Choroid plexus epithelial cell (primary cell): ENCODE measurements around the gene UNC13B.

Experiments used
- DNase-seq: peaks from one replicate; pipeline ENCODE4 v3.0.0-alpha.2; 2010; ENCODE audit warnings: low read depth
- H3K4me3 ChIP-seq: 2 replicates; pipeline ENCODE4 v1.5.1; 2011; ENCODE audit warnings: low read depth, mild to moderate bottlenecking, control low read depth, low read length, moderate library complexity
- CTCF ChIP-seq: conservative IDR thresholded peaks from 2 replicates; pipeline ENCODE4 v1.5.1; 2011; ENCODE audit warnings: low read depth, mild to moderate bottlenecking, control low read depth, inconsistent platforms, low read length, moderate library complexity

Gene UNC13B

DNA sequence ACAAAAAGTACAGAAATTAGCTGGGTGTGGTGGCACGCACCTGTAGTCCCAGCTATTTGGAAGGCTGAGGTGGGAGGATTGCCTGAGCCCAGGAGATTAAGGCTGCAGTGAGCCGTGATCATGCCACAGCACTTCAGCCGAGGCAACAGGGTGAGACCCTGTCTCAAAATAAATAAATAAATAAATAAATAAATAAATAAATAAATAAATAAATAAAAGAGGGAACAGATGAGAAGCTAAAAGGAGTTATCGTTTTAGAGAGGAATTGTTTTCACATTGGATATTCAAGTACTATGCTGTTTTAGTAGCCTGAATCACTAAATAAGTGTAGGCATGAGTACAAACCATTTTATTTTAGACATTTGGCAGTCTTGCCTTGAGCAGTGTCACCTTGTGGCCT is 151.7 kb downstream of the UNC13B start:
- no peak overlapping the region for H3K4me3 ChIP-seq
- TF ChIP-seq CTCF = no peak
- no peak for DNase-seq

- TF ChIP-seq CTCF = no peak
- H3K4me3 ChIP-seq = no peak overlapping the region
- DNase-seq = no peak
Measured at GRCh38 chr9:35313916-35314315, 152.1 kb downstream of the UNC13B start.

DNA sequence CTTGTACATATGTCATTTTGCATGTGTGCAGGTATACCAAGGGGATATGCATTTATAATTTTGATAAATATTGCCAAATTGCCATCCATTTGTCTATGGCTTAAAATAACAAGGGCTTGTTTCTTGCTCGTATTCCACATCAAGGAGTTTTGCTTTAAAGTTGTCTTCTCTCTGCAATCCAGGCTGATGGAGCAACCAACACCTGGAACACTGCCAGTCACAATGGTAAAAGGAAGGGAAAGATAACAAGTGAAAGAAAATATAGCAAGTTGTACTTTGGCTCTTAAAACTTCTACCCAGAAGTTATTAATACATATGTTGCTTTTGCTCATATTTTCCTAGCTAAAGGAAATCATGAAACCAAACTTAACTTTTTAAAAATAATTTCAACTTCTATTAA is 156.9 kb downstream of the UNC13B start:
- TF ChIP-seq CTCF = no peak
- no peak overlapping the region for H3K4me3 ChIP-seq
- peak; percentile 80 for DNase-seq

GRCh38 chr9:35322075-35322885 is 160.5 kb downstream of the UNC13B start:
- DNase-seq = no peak
- no peak overlapping the region for H3K4me3 ChIP-seq
- TF ChIP-seq CTCF = no peak

GRCh38 chr9:35324966-35325365 is 163.2 kb downstream of the UNC13B start:
- H3K4me3 ChIP-seq = no peak overlapping the region
- DNase-seq = no peak
- TF ChIP-seq CTCF = no peak

DNA sequence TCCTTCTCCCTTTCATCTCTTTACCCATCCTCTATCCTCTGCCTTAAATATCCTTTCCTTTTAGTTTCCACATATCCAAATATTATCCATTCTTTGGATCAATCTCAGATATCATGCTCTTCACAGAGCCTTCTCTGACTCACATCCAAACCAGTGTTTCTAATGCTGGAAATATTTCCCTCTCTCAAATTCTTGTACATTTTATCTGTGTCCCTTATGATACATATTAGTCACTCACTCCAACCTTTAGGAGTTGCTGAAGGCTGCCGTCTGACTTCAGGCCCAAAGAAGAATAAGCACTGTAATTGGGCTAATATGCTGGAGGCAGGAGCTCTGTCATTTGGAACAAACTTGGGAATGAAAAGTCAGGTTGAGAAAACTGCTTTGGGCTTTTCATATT is 171.7 kb downstream of the UNC13B start:
- TF ChIP-seq CTCF = no peak
- DNase-seq = peak; percentile 79
- H3K4me3 ChIP-seq = no peak overlapping the region

DNA sequence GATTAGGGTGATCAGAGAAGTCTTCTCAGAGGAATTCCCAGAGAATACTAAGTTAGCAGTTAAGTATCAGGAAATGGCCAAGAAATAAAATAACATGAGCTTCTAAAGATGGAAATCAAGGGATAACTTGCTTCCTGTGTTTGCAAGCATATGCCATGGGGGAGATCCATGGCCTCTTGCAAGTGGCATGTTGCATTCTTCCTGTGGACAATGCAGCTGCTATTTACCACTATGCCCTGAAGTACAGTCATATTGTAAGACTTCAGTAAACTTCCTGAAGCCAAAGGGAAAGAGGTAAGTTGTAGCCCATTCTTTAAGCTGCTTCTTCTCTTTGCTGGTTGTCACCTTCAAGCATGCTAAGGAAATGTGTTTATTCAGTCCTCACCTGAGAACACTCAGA is 173.4 kb downstream of the UNC13B start:
- TF ChIP-seq CTCF = no peak
- H3K4me3 ChIP-seq = no peak overlapping the region
- DNase-seq = peak; percentile 54
